Adrenal gland (tissue), 12 donors: ENCODE measurements around the gene CISD3. TPM values are rescaled to one million over a fixed set of nuclear protein-coding genes. Genes with fewer than 3 reads are reported as not detected.

Experiments
- DNase-seq, 7 donors: peaks; one replicate each; pipeline ENCODE4 v3.0.0-alpha.2; 2019 to 2020
- H3K27ac ChIP-seq, 5 donors: fragments of 200-600 bp; sonication (generic) in 4 of 5; 1 replicate in 3 of 5; 2 replicates in 2 of 5; pipeline versions ENCODE4 v1.5.1 to v1.8.0; 2016 to 2020; ENCODE audit warnings: mild to moderate bottlenecking in 1 of 5
- H3K27me3 ChIP-seq: fragments of 200-600 bp; 2 replicates; pipeline ENCODE4 v1.8.0; 2021
- H3K36me3 ChIP-seq, 2 donors: fragments of 200-600 bp; replicated peaks in 1 of 2; 1 replicate in 1 of 2; 2 replicates in 1 of 2; pipeline versions ENCODE4 v1.5.1 to v1.8.0; 2018 to 2022
- H3K4me1 ChIP-seq, 2 donors: fragments of 200-600 bp; replicated peaks in 1 of 2; 1 replicate in 1 of 2; 2 replicates in 1 of 2; pipeline versions ENCODE4 v1.5.1 to v1.8.0; 2018 to 2021
- H3K4me3 ChIP-seq, 4 donors: fragments of 200-600 bp; sonication (generic) in 3 of 4; one replicate each; pipeline ENCODE4 v1.5.1; 2016 to 2018
- H3K9me3 ChIP-seq, 3 donors: fragments of 200-600 bp; sonication (generic) in 1 of 3; replicated peaks in 1 of 3; 1 replicate in 2 of 3; 2 replicates in 1 of 3; pipeline versions ENCODE4 v1.5.1 to v1.8.0; 2016 to 2021
- CTCF ChIP-seq, 6 experiments: fragments of 450-650 bp in 4 of 6; fragments of 200-600 bp in 2 of 6; sonication (generic) in 1 of 6; IDR thresholded peaks; 1 replicate in 5 of 6; 2 replicates in 1 of 6; pipeline versions ENCODE4 v1.5.1 to v1.8.0; 2016 to 2021; ENCODE audit warnings: antibody characterized with exemption in 6 of 6, mild to moderate bottlenecking in 2 of 6, moderate library complexity in 1 of 6
- POLR2A ChIP-seq, 2 donors: fragments of 450-650 bp; IDR thresholded peaks; one replicate each; pipeline ENCODE4 v1.6.1; 2017; ENCODE audit warnings: antibody characterized with exemption in 2 of 2, mild to moderate bottlenecking in 2 of 2, moderate library complexity in 1 of 2
- WGBS, 4 donors: extraction: QIAGEN DNeasy Blood & Tissue Kit in 2 of 4; methylation state at CpG; one replicate each; pipeline versions ENCODE4 v1.1.5 to v1.1.7; 2013 to 2017; 5-methylcytosine and 5-hydroxymethylcytosine counted together
- intact Hi-C, 2 donors: fragments of 100-400 bp; cut with DNase I; formaldehyde crosslinking; loops; one replicate each; pipeline versions ENCODE4 v1.14.1 to v1.15.0; 2022 to 2023
- microRNA-seq, 3 donors: library from miRNA; unstranded; fragments of <30 nt; microRNA quantifications; one replicate each; pipeline ENCODE4, GENCODE V29; 2017 to 2020
- polyA plus RNA-seq, 3 donors: library from polyadenylated mRNA; stranded (reverse); fragments of 200-250 nt in 2 of 3; fragments of 350-450 nt in 1 of 3; fragmentation: Illumina TruSeq in 1 of 3; extraction: RNeasy Lipid Tissue Mini Kit (QIAGEN cat#74804) in 1 of 3; gene quantifications; one replicate each; pipeline ENCODE4 v1.2.3, GENCODE V29; 2013 to 2014
- small RNA-seq, 2 donors: library from RNA; depleted of rRNA; stranded (forward); fragments of <200 nt; gene quantifications; one replicate each; pipeline ENCODE3, GENCODE V24; 2016
- total RNA-seq, 9 donors: library from RNA; depleted of rRNA in 4 of 9; stranded (reverse); fragments of >200 nt in 4 of 9; fragments of 120-200 nt in 1 of 9; fragmentation: NEBNext Ultra II Directional in 1 of 9; extraction: Animal tissue kit (Norgen Biotek cat#: 25700) in 1 of 9; gene quantifications; one replicate each; pipeline versions ENCODE4 v1.1.0 to v1.2.4, GENCODE V29; 2013 to 2023
- donor health status: healthy with polysubstance abuse.
- donor health status: Bipolar disorder and iron deficiency.
- donor health status: DM: yes; HTN: yes; CAD: no.
- donor health status: DM: no; HTN: no; CAD: no.
- donor health status: DM: no; HTN: no; CAD: no.
- donor health status: DM: yes; HTN: yes; CAD: no.

CISD3 gene
- total and polyA plus RNA-seq, 12 donors, result 7.2 to 78.7 (median 43.1) TPM

GRCh38 chr17:38779965-38780752 lies 50.0 kb downstream of the CISD3 start:
- Histone ChIP-seq H3K27me3 (no peaks in the 10 kb centered on the region), H3K27ac (no peak overlapping the region), H3K4me1 (no peaks in the 10 kb centered on the region), H3K9me3 (no peaks in the 10 kb centered on the region), H3K36me3 (peaks cover 0 to 98% of the 10 kb centered on the region in 2 donors), H3K4me3 (no peak overlapping the region)
- no peak for TF ChIP-seq CTCF (IDR thresholded peaks at IDR 0.05)
- TF ChIP-seq POLR2A (IDR thresholded peaks at IDR 0.05), result no peak
- 89 to 92% (median 89%) methylated on average over 23 of the region's 23 CpGs for WGBS, 4 donors
- intact Hi-C loops, result no loop called here
- no peak for DNase-seq

- no peak overlapping the region for H3K4me3 ChIP-seq
- WGBS, 4 donors, result 74 to 80% (median 75%) methylated on average over 3 of the region's 3 CpGs
- H3K36me3 ChIP-seq, result peaks cover 0 to 82% of the 10 kb centered on the region in 2 donors
- H3K4me1 ChIP-seq, result peaks cover 0 to 10% of the 10 kb centered on the region in 2 donors
- intact Hi-C loops, result no loop called here
- no peaks in the 10 kb centered on the region for H3K9me3 ChIP-seq
- no peak overlapping the region for H3K27ac ChIP-seq
- TF ChIP-seq POLR2A (IDR thresholded peaks at IDR 0.05) (no peak), CTCF (IDR thresholded peaks at IDR 0.05) (no peak)
- no peaks in the 10 kb centered on the region for H3K27me3 ChIP-seq
- no peak for DNase-seq
Observed at GRCh38 chr17:38783227-38783626, 53.1 kb downstream of the CISD3 start.

Small RNA genes within 50 kb of the gene (microRNA-seq; reads per million reads assigned to microRNA genes)
- gene MIR4726, result 0.28 to 1.5 (median 0.89) reads per million in 3 donors
- 0 to 1.1 (median 0.38) reads per million in 3 donors for gene MIR4734

Small RNA genes within 50 kb of the gene (small RNA-seq; reads per million reads assigned to genes)
- gene MIR4726 (0 reads per million in 2 donors), gene MIR4734 (0 to 0.12 reads per million in 2 donors), gene RNA5SP440 (3.0 to 4.5 reads per million in 2 donors), gene RNU6-866P (0 reads per million in 2 donors)

Other genes starting within 250 kb of the CISD3 start
- 1 to 10 TPM in 3 of 9 donors, under 1 TPM in 4, not detected in 2; 0.44 to 7.2 (median 0.92) TPM for gene SRCIN1, start 124.4 kb upstream of the CISD3 start, total RNA-seq
- gene SRCIN1, start 124.4 kb upstream of the CISD3 start, polyA plus RNA-seq, result 10 to 100 TPM in 1 of 3 donors, 1 to 10 TPM in 2; 1.0 to 33.1 (median 4.7) TPM
- gene EPOP, start 55.4 kb upstream of the CISD3 start, total RNA-seq, result 1 to 10 TPM in 8 of 9 donors, under 1 TPM in 1; 0.06 to 9.4 (median 3.7) TPM
- gene EPOP, start 55.4 kb upstream of the CISD3 start, polyA plus RNA-seq, result 1 to 10 TPM in 2 of 3 donors, under 1 TPM in 1; 0.97 to 2.9 (median 2.7) TPM
- gene MLLT6, start 25.1 kb upstream of the CISD3 start, total RNA-seq, result 100 to 1,000 TPM in 4 of 9 donors, 10 to 100 TPM in 5; 24.5 to 191 (median 92.2) TPM
- gene MLLT6, start 25.1 kb upstream of the CISD3 start, polyA plus RNA-seq, result 100 to 1,000 TPM in 1 of 3 donors, 10 to 100 TPM in 2; 27.3 to 339 (median 50.5) TPM
- 10 to 100 TPM in 7 of 9 donors, 1 to 10 TPM in 2; 7.4 to 82.3 (median 16.2) TPM for gene PCGF2, start 18.0 kb downstream of the CISD3 start, total RNA-seq
- 100 to 1,000 TPM in 2 of 3 donors, 10 to 100 TPM in 1; 13.4 to 233 (median 144) TPM for gene PCGF2, start 18.0 kb downstream of the CISD3 start, polyA plus RNA-seq
- gene PSMB3, start 22.4 kb downstream of the CISD3 start, total RNA-seq, result 100 to 1,000 TPM; 138 to 403 (median 236) TPM
- gene PSMB3, start 22.4 kb downstream of the CISD3 start, polyA plus RNA-seq, result 100 to 1,000 TPM; 240 to 556 (median 328) TPM
- 10 to 100 TPM; 32.4 to 92.4 (median 68.7) TPM for gene PIP4K2B, start 69.2 kb downstream of the CISD3 start, total RNA-seq
- 10 to 100 TPM; 30.0 to 49.9 (median 44.0) TPM for gene PIP4K2B, start 69.2 kb downstream of the CISD3 start, polyA plus RNA-seq
- gene CWC25, start 95.0 kb downstream of the CISD3 start, total RNA-seq, result 10 to 100 TPM in 8 of 9 donors, 1 to 10 TPM in 1; 4.5 to 21.8 (median 14.5) TPM
- gene CWC25, start 95.0 kb downstream of the CISD3 start, polyA plus RNA-seq, result 10 to 100 TPM; 20.7 to 47.8 (median 33.1) TPM
- 1,000 to 10,000 TPM in 7 of 9 donors, 100 to 1,000 TPM in 2; 927 to 2,492 (median 1,384) TPM for gene RPL23, start 123.4 kb downstream of the CISD3 start, total RNA-seq
- gene RPL23, start 123.4 kb downstream of the CISD3 start, polyA plus RNA-seq, result 1,000 to 10,000 TPM; 2,027 to 3,246 (median 2,815) TPM
- 100 to 1,000 TPM in 5 of 9 donors, 10 to 100 TPM in 4; 36.4 to 123 (median 104) TPM for gene LASP1, start 139.7 kb downstream of the CISD3 start, total RNA-seq
- 10 to 100 TPM; 36.3 to 65.1 (median 43.3) TPM for gene LASP1, start 139.7 kb downstream of the CISD3 start, polyA plus RNA-seq
- not detected for gene FBXO47, start 237.1 kb downstream of the CISD3 start, total RNA-seq
- not detected for gene FBXO47, start 237.1 kb downstream of the CISD3 start, polyA plus RNA-seq